ENCODE measurements around the gene DIDO1. TPM values are rescaled to one million over a fixed set of nuclear protein-coding genes. Genes with fewer than 3 reads are reported as not detected.
A peak's percentile ranks its signal among the peaks of the same experiment; 100 is the strongest.

DIDO1 gene
- total RNA-seq, result 27.7 and 33.2 TPM in 2 replicates
- polyA plus RNA-seq, result 25.9 and 28.8 TPM in 2 replicates
- 23.1 and 23.5 TPM in 2 replicates for polyA plus RNA-seq (2012)
- polyA minus RNA-seq (ENCODE audit: low replicate concordance), result 24.0 and 26.3 TPM in 2 replicates

- DNase-seq (ENCODE audit: low read depth in 2 of 2), result peak; percentile 77 to 81
- peak within 1 kb of the TSS; percentile 99 for H3K4me2 ChIP-seq (ENCODE audit: extremely low read depth, insufficient read depth, low read length)
Measured at GRCh38 chr20:62926229-62927127, at the start of gene DIDO1. Gene DIDO1 (minus strand): TSS chr20:62926505.

GRCh38 chr20:62975251-62975760, 49.0 kb upstream of the DIDO1 start:
- Histone ChIP-seq H3K36me3 (ENCODE audit: control insufficient read depth, insufficient read depth, low read length) (no peaks in the 10 kb centered on the region), H3K9me3 (ENCODE audit: control insufficient read depth, insufficient read depth, low read depth, low read length) (no peaks in the 10 kb centered on the region), H4K20me1 (ENCODE audit: control insufficient read depth, extremely low read depth, insufficient read depth, low read length) (no peaks in the 10 kb centered on the region), H3K9ac (ENCODE audit: insufficient read depth, low read length) (no peak overlapping the region), H3K4me3 (replicated peaks in 1 of 4; ENCODE audit: control extremely low read depth in 1 of 4, insufficient read depth in 1 of 4, low read depth in 3 of 4, low read length in 4 of 4) (no peak overlapping the region), H3K27ac (ENCODE audit: insufficient read depth, low read length) (no peak overlapping the region), H3K4me2 (ENCODE audit: extremely low read depth, insufficient read depth, low read length) (no peak overlapping the region), H3K4me1 (ENCODE audit: control insufficient read depth, extremely low read depth, insufficient read depth, low read length) (no peaks in the 10 kb centered on the region), H3K79me2 (ENCODE audit: control insufficient read depth, insufficient read depth, low read length) (no peaks in the 10 kb centered on the region), H3K27me3 (ENCODE audit: control insufficient read depth, insufficient read depth, low read length) (peaks cover 34% of the 10 kb centered on the region), H2AFZ (ENCODE audit: low read length) (no peak overlapping the region)
- no peak for TF ChIP-seq CTCF (conservative IDR thresholded peaks at IDR 0.05 in 1 of 2, IDR thresholded peaks at IDR 0.05 in 1 of 2; ENCODE audit: low read depth in 1 of 2, low read length in 2 of 2)
- TF ChIP-seq EZH2 (IDR thresholded peaks at IDR 0.05; ENCODE audit: low read length, missing control alignments), result no peak
- DNase-seq (ENCODE audit: low read depth in 2 of 2), result no peak

More at GRCh38 chr20:62926229-62927127, at the start of gene DIDO1:
- no peaks in the 10 kb centered on the region for H3K27me3 ChIP-seq (ENCODE audit: control insufficient read depth, insufficient read depth, low read length)
- no peaks in the 10 kb centered on the region for H3K36me3 ChIP-seq (ENCODE audit: control insufficient read depth, insufficient read depth, low read length)
- H3K79me2 ChIP-seq (ENCODE audit: control insufficient read depth, insufficient read depth, low read length), result peaks cover 93% of the 10 kb centered on the region
- H3K4me3 ChIP-seq (replicated peaks in 1 of 4; ENCODE audit: control extremely low read depth in 1 of 4, insufficient read depth in 1 of 4, low read depth in 3 of 4, low read length in 4 of 4), result peak within 1 kb of the TSS; percentile 90 to 96 (median 92)
- peak within 1 kb of the TSS; percentile 93 for H3K9ac ChIP-seq (ENCODE audit: insufficient read depth, low read length)
- no peaks in the 10 kb centered on the region for H3K9me3 ChIP-seq (ENCODE audit: control insufficient read depth, insufficient read depth, low read depth, low read length)
- TF ChIP-seq CTCF (conservative IDR thresholded peaks at IDR 0.05 in 1 of 2, IDR thresholded peaks at IDR 0.05 in 1 of 2; ENCODE audit: low read depth in 1 of 2, low read length in 2 of 2) (peak; percentile 23 to 32), EZH2 (IDR thresholded peaks at IDR 0.05; ENCODE audit: low read length, missing control alignments) (no peak)
- H4K20me1 ChIP-seq (ENCODE audit: control insufficient read depth, extremely low read depth, insufficient read depth, low read length), result peaks cover 9% of the 10 kb centered on the region
- H3K27ac ChIP-seq (ENCODE audit: insufficient read depth, low read length), result peak within 1 kb of the TSS; percentile 85
- peaks cover 16% of the 10 kb centered on the region for H3K4me1 ChIP-seq (ENCODE audit: control insufficient read depth, extremely low read depth, insufficient read depth, low read length)
- peak within 1 kb of the TSS; percentile 70 for H2AFZ ChIP-seq (ENCODE audit: low read length)
